HepG2 (cell line): Measurements from ENCODE around the gene TCTN2. TPM values are rescaled to one million over a fixed set of nuclear protein-coding genes. Genes with fewer than 3 reads are reported as not detected.

Source experiments
- ATAC-seq: fragments of 200-7000 bp; cut with Tn5 transposase; 3 replicates; pipeline ENCODE4 v1.9.1; 2020; ENCODE audit warnings: mild to moderate bottlenecking, moderate library complexity
- BruUV-seq: library from RNA; stranded (reverse); fragments of 400-500 nt; replicated peaks from 2 replicates; lab custom pipeline; 2021; lab: Mats Ljungman, UMichigan
- CTCF ChIA-PET: fragments of 300-600 bp; formaldehyde crosslinking; extraction: SDS; loops from one replicate; lab custom pipeline; 2021; ENCODE audit warnings: low total read pairs, inconsistent platforms, low intra/inter-chr PET ratio; lab: Yijun Ruan, JAX
- POLR2A ChIA-PET: fragments of 350-600 bp; sonication (Branson Sonifier 250); formaldehyde crosslinking; loops from one replicate; lab custom pipeline; 2020; ENCODE audit warnings: antibody characterized with exemption, inconsistent platforms; lab: Yijun Ruan, JAX
- DNase-seq: peaks from one replicate; pipeline ENCODE4 v3.0.0-alpha.2; 2015; ENCODE audit warnings: low spot score
- FAIRE-seq: peaks from 3 replicates; lab custom pipeline; 2011; peaks lifted over from hg19 to GRCh38; lab: Jason Lieb, UNC
- H2AFZ ChIP-seq: one replicate; pipeline ENCODE4 v1.6.1; 2011; ENCODE audit warnings: low read length, inconsistent platforms
- H3K27ac ChIP-seq: fragments of 300-600 bp; 3 replicates; pipeline ENCODE4 v1.8.0; 2011; ENCODE audit warnings: mixed run types, mild to moderate bottlenecking, mixed read lengths, low read length, inconsistent platforms; ENCODE audit not compliant: insufficient read depth; ENCODE audit errors: extremely low read length
- H3K27me3 ChIP-seq, 2 experiments: fragments of 200-600 bp in 1 of 2; 2 replicates in 1 of 2; 3 replicates in 1 of 2; pipeline versions ENCODE4 v1.6.0 to v1.8.0; 2011; ENCODE audit warnings: low read length in 2 of 2, mild to moderate bottlenecking in 2 of 2, moderate library complexity in 2 of 2, inconsistent platforms in 1 of 2; ENCODE audit not compliant: insufficient read depth in 2 of 2, control insufficient read depth in 1 of 2
- H3K36me3 ChIP-seq, 2 experiments: fragments of 200-600 bp in 1 of 2; replicated peaks in 1 of 2; 2 replicates in 1 of 2; 3 replicates in 1 of 2; pipeline versions ENCODE4 v1.5.1 to v1.8.0; 2011; ENCODE audit warnings: low read length in 2 of 2, inconsistent platforms in 1 of 2; ENCODE audit not compliant: insufficient read depth in 2 of 2, control insufficient read depth in 1 of 2
- H3K4me1 ChIP-seq: 2 replicates; pipeline ENCODE4 v1.5.1; 2012; ENCODE audit warnings: low read length, inconsistent platforms; ENCODE audit not compliant: insufficient read depth
- H3K4me2 ChIP-seq: 2 replicates; pipeline ENCODE4 v1.6.0; 2011; ENCODE audit warnings: low read depth, low read length, inconsistent platforms
- H3K4me3 ChIP-seq, 3 experiments: fragments of 200-600 bp in 1 of 3; sonication (generic), shearing (Covaris generic) in 1 of 3; replicated peaks in 1 of 3; 2 replicates each; pipeline ENCODE4 v1.5.1; 2011 to 2016; ENCODE audit warnings: low read length in 3 of 3, inconsistent platforms in 2 of 3, low read depth in 2 of 3, mild to moderate bottlenecking in 2 of 3, control low read depth in 1 of 3, mixed read lengths in 1 of 3; ENCODE audit not compliant: insufficient read depth in 1 of 3
- H3K79me2 ChIP-seq: one replicate; pipeline ENCODE4 v1.6.1; 2011; ENCODE audit warnings: low read length, inconsistent platforms; ENCODE audit not compliant: insufficient read depth
- H3K9ac ChIP-seq: 2 replicates; pipeline ENCODE4 v1.6.0; 2011; ENCODE audit warnings: mild to moderate bottlenecking, low read depth, low read length, inconsistent platforms; ENCODE audit not compliant: insufficient read depth
- H3K9me3 ChIP-seq: 2 replicates; pipeline ENCODE4 v1.5.1; 2012; ENCODE audit warnings: mild to moderate bottlenecking, low read length
- H4K20me1 ChIP-seq: 2 replicates; pipeline ENCODE4 v1.6.0; 2011; ENCODE audit warnings: inconsistent platforms, mild to moderate bottlenecking, low read length, moderate library complexity; ENCODE audit not compliant: insufficient read depth
- ATRX ChIP-seq: sonication (generic); formaldehyde crosslinking; IDR thresholded peaks from 2 replicates; pipeline ENCODE4 v1.4.0; 2020; ENCODE audit warnings: missing genetic modification reagents, borderline replicate concordance
- DNMT1 ChIP-seq: sonication (generic); formaldehyde crosslinking; IDR thresholded peaks from 2 replicates; pipeline ENCODE4 v1.5.1; 2020; ENCODE audit warnings: mild to moderate bottlenecking, missing genetic modification reagents
- ERF ChIP-seq: IDR thresholded peaks from 2 replicates; pipeline ENCODE4 v1.6.1; 2018; ENCODE audit warnings: missing biosample characterization, missing genetic modification reagents
- NFYB ChIP-seq: sonication (generic); formaldehyde crosslinking; IDR thresholded peaks from 2 replicates; pipeline ENCODE4 v1.4.0; 2020; ENCODE audit warnings: missing genetic modification reagents
- NR2F6 ChIP-seq, 2 experiments: IDR thresholded peaks; 2 replicates each; pipeline ENCODE4 v1.6.1; 2016; ENCODE audit warnings: antibody characterized with exemption in 1 of 2, mild to moderate bottlenecking in 1 of 2
- SMARCE1 ChIP-seq: fragments of 450-650 bp; IDR thresholded peaks from 2 replicates; pipeline ENCODE4 v1.6.1; 2017; ENCODE audit warnings: borderline replicate concordance
- ZNF10 ChIP-seq: sonication (generic); formaldehyde crosslinking; IDR thresholded peaks from 2 replicates; pipeline ENCODE4 v1.4.0; 2020; ENCODE audit warnings: mild to moderate bottlenecking, low read depth, missing genetic modification reagents, borderline replicate concordance
- ZNF30 ChIP-seq: sonication (generic); formaldehyde crosslinking; IDR thresholded peaks from 2 replicates; pipeline ENCODE4 v1.5.0; 2020; ENCODE audit warnings: mild to moderate bottlenecking, missing genetic modification reagents
- ZNF367 ChIP-seq: sonication (generic); formaldehyde crosslinking; IDR thresholded peaks from 2 replicates; pipeline ENCODE4 v1.4.0; 2020; ENCODE audit warnings: missing genetic modification reagents, borderline replicate concordance
- ZSCAN21 ChIP-seq: sonication (generic); formaldehyde crosslinking; IDR thresholded peaks from 2 replicates; pipeline ENCODE4 v1.8.0; 2022; ENCODE audit warnings: mild to moderate bottlenecking, missing genetic modification reagents, moderate library complexity, borderline replicate concordance
- WGBS: methylation state at CpG from one replicate; pipeline ENCODE4 v1.1.6; 2017; ENCODE audit warnings: low lambda C conversion rate; 5-methylcytosine and 5-hydroxymethylcytosine counted together
- in situ Hi-C: cut with HindIII; loops from 2 replicates; pipeline ENCODE4 v1.10.0; 2017; ENCODE audit warnings: low pct_unique_long_range_greater_than_20kb; ENCODE audit not compliant: extremely low pct_ligation_motif_present
- intact Hi-C: fragments of 100-400 bp; cut with micrococcal nuclease; formaldehyde crosslinking; loops from one replicate; pipeline ENCODE4 v1.10.0; 2022; ENCODE audit not compliant: unreplicated experiment
- polyA plus RNA-seq, 8 experiments: library from polyadenylated mRNA; depleted of rRNA in 3 of 8; stranded (reverse) in 7 of 8; unstranded in 1 of 8; fragments of >200 nt; fragmentation: Illumina TruSeq in 4 of 8; extraction: Trizol in 4 of 8; gene quantifications; 2 replicates each; pipeline versions ENCODE4 v1.2.1 to v1.2.3, GENCODE V29; 2011 to 2016; ENCODE audit warnings: low read depth in 4 of 8, missing spikeins in 1 of 8, mixed read lengths in 1 of 8; ENCODE audit not compliant: insufficient read depth in 1 of 8
- total RNA-seq, 5 experiments: library from RNA; depleted of rRNA; stranded (reverse); fragments of >200 nt; fragmentation: Illumina TruSeq; extraction: Trizol; gene quantifications; 2 replicates each; pipeline ENCODE4 v1.2.3, GENCODE V29; 2016; ENCODE audit warnings: low read depth in 1 of 5
- TF ChIP-seq, protein P1 (sequence below): fragments of 450-650 bp; IDR thresholded peaks from 2 replicates; pipeline ENCODE4 v1.6.1; 2017; ENCODE audit warnings: mild to moderate bottlenecking
- TF ChIP-seq, protein P2 (sequence below): sonication (generic); formaldehyde crosslinking; conservative IDR thresholded peaks from 2 replicates; pipeline ENCODE4 v1.4.0; 2020; ENCODE audit warnings: missing genetic modification reagents
- TF ChIP-seq, protein P3 (sequence below): sonication (generic); formaldehyde crosslinking; conservative IDR thresholded peaks from 2 replicates; pipeline ENCODE4 v1.8.0; 2022; ENCODE audit warnings: mild to moderate bottlenecking, moderate library complexity, missing genetic modification reagents

The TCTN2 gene
- total and polyA plus RNA-seq, 2 of the 13 experiments (the other 11 are each of a cell fraction or from before 2014, with no cell fraction given), result 5.0 to 8.1 TPM

DNA sequence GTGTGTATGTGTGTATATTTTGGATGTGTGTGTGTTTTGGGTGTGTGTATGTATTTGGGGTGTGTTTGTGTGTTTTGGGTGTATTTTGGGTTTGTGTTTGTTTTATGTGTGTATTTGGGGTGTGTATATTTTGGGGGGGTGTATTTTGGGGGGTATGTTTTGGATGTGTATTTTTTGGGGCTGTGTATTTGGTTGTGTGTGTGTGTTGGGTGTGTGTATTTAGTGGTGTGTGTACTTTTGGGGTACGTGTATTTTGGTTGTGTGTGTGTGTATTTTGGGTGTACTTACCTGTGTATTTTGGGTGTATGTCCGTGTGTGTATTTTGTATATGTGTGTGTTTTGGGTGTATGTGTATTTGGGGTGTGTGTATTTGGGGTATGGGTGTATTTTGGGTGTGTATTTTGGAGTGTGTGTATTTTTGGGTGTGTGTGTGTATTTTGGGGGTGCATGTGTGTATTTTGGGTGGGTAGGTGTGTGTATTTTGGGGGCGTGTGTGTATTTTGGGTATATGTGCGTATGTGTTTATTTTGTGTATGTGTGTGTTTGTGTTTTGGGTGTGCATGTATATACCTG lies 16.7 kb upstream of the TCTN2 start:
- Histone ChIP-seq H3K79me2 (no peaks in the 10 kb centered on the region), H3K9ac (no peak overlapping the region), H3K27ac (no peak overlapping the region), H3K9me3 (no peaks in the 10 kb centered on the region), H3K27me3 (no peaks in the 10 kb centered on the region), H4K20me1 (no peaks in the 10 kb centered on the region), H3K4me2 (no peak overlapping the region), H3K4me3 (no peak overlapping the region), H2AFZ (no peak overlapping the region), H3K36me3 (peaks cover 8 to 64% of the 10 kb centered on the region in 2 experiments), H3K4me1 (no peaks in the 10 kb centered on the region)
- BruUV-seq, result no TSS peak
- WGBS, result 96% methylated on average over 4 of the region's 4 CpGs
- ATAC-seq (no peak), FAIRE-seq (no peak), DNase-seq (no peak)
- intact Hi-C loops (no loop called here), in situ Hi-C loops (no loop called here)
- TF ChIP-seq ZNF30 (CRISPR knock-in tag) (no peak), SMARCE1 (no peak), ZNF10 (CRISPR knock-in tag) (no peak), NFYB (no peak), ZSCAN21 (no peak), DNMT1 (CRISPR knock-in tag) (no peak), NR2F6 (IDR thresholded peaks at IDR 0.05) (no peak), NR2F6 (CRISPR knock-in tag; IDR thresholded peaks at IDR 0.05) (no peak), ERF (CRISPR knock-in tag) (no peak), ATRX (CRISPR knock-in tag) (no peak), ZNF367 (CRISPR knock-in tag) (no peak)
- TF ChIP-seq, protein P1, sequence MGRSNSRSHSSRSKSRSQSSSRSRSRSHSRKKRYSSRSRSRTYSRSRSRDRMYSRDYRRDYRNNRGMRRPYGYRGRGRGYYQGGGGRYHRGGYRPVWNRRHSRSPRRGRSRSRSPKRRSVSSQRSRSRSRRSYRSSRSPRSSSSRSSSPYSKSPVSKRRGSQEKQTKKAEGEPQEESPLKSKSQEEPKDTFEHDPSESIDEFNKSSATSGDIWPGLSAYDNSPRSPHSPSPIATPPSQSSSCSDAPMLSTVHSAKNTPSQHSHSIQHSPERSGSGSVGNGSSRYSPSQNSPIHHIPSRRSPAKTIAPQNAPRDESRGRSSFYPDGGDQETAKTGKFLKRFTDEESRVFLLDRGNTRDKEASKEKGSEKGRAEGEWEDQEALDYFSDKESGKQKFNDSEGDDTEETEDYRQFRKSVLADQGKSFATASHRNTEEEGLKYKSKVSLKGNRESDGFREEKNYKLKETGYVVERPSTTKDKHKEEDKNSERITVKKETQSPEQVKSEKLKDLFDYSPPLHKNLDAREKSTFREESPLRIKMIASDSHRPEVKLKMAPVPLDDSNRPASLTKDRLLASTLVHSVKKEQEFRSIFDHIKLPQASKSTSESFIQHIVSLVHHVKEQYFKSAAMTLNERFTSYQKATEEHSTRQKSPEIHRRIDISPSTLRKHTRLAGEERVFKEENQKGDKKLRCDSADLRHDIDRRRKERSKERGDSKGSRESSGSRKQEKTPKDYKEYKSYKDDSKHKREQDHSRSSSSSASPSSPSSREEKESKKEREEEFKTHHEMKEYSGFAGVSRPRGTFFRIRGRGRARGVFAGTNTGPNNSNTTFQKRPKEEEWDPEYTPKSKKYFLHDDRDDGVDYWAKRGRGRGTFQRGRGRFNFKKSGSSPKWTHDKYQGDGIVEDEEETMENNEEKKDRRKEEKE, result no peak
- TF ChIP-seq, protein P2, sequence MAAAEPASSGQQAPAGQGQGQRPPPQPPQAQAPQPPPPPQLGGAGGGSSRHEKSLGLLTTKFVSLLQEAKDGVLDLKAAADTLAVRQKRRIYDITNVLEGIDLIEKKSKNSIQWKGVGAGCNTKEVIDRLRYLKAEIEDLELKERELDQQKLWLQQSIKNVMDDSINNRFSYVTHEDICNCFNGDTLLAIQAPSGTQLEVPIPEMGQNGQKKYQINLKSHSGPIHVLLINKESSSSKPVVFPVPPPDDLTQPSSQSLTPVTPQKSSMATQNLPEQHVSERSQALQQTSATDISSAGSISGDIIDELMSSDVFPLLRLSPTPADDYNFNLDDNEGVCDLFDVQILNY (CRISPR knock-in tag), result no peak
- TF ChIP-seq, protein P3, sequence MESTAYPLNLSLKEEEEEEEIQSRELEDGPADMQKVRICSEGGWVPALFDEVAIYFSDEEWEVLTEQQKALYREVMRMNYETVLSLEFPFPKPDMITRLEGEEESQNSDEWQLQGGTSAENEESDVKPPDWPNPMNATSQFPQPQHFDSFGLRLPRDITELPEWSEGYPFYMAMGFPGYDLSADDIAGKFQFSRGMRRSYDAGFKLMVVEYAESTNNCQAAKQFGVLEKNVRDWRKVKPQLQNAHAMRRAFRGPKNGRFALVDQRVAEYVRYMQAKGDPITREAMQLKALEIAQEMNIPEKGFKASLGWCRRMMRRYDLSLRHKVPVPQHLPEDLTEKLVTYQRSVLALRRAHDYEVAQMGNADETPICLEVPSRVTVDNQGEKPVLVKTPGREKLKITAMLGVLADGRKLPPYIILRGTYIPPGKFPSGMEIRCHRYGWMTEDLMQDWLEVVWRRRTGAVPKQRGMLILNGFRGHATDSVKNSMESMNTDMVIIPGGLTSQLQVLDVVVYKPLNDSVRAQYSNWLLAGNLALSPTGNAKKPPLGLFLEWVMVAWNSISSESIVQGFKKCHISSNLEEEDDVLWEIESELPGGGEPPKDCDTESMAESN, result no peak
- POLR2A ChIA-PET, result no interaction called here
- CTCF ChIA-PET, result no interaction called here
